Iris pigment epithelial cell (primary cell): ENCODE measurements around the gene ABLIM2.
"Not testable (repeated sequence)": the region's sequence is repeated elsewhere in the genome, so short reads cannot be mapped to it uniquely, and the experiment has no call there.

Experiments used
- DNase-seq: peaks from one replicate; pipeline ENCODE4 v3.0.0-alpha.2; 2011; ENCODE audit warnings: low read depth

Gene ABLIM2

GRCh38 chr4:8156617-8157016, 2.0 kb downstream of the ABLIM2 start:
- no peak for DNase-seq

GRCh38 chr4:8155660-8156421, 2.8 kb downstream of the ABLIM2 start:
- DNase-seq: no peak

GRCh38 chr4:8155048-8155447, 3.6 kb downstream of the ABLIM2 start:
- peak; percentile 11 for DNase-seq

GRCh38 chr4:8153441-8153840, 5.2 kb downstream of the ABLIM2 start:
- DNase-seq: no peak

- no peak for DNase-seq
These were observed 5.8 kb downstream of the ABLIM2 start for GRCh38 chr4:8152865-8153257.

GRCh38 chr4:8152090-8152864, 6.3 kb downstream of the ABLIM2 start:
- DNase-seq: no peak

- DNase-seq: no peak
These were observed 7.4 kb downstream of the ABLIM2 start for GRCh38 chr4:8151165-8151650.

- DNase-seq: no peak
These were observed 8.2 kb downstream of the ABLIM2 start for GRCh38 chr4:8150152-8151090.

- no peak for DNase-seq
These were observed 8.9 kb downstream of the ABLIM2 start for GRCh38 chr4:8149664-8150063.

- DNase-seq: no peak
These were observed 9.7 kb downstream of the ABLIM2 start for GRCh38 chr4:8148785-8149435.

GRCh38 chr4:8148159-8148558, 10.5 kb downstream of the ABLIM2 start:
- DNase-seq: no peak

GRCh38 chr4:8147231-8147970, 11.2 kb downstream of the ABLIM2 start:
- no peak for DNase-seq

GRCh38 chr4:8146157-8146556, 12.5 kb downstream of the ABLIM2 start:
- DNase-seq: no peak

GRCh38 chr4:8144359-8144758, 14.3 kb downstream of the ABLIM2 start:
- DNase-seq: no peak

- DNase-seq: no peak
These were observed 15.0 kb downstream of the ABLIM2 start for GRCh38 chr4:8143392-8144140.

GRCh38 chr4:8142556-8142955, 16.1 kb downstream of the ABLIM2 start:
- no peak for DNase-seq

- DNase-seq: no peak
These were observed 16.7 kb downstream of the ABLIM2 start for GRCh38 chr4:8141935-8142334.

GRCh38 chr4:8140915-8141314, 17.7 kb downstream of the ABLIM2 start:
- DNase-seq: no peak

GRCh38 chr4:8139726-8140125, 18.9 kb downstream of the ABLIM2 start:
- DNase-seq: not testable (repeated sequence)
